ENCODE data around the gene STAMBPL1. TPM values are rescaled to one million over a fixed set of nuclear protein-coding genes. Genes with fewer than 3 reads are reported as not detected.
"Not testable (repeated sequence)": the region's sequence is repeated elsewhere in the genome, so short reads cannot be mapped to it uniquely, and the experiment has no call there.

STAMBPL1 gene
- total RNA-seq, 1 donor from 2014 or later: 1.8 TPM

DNA sequence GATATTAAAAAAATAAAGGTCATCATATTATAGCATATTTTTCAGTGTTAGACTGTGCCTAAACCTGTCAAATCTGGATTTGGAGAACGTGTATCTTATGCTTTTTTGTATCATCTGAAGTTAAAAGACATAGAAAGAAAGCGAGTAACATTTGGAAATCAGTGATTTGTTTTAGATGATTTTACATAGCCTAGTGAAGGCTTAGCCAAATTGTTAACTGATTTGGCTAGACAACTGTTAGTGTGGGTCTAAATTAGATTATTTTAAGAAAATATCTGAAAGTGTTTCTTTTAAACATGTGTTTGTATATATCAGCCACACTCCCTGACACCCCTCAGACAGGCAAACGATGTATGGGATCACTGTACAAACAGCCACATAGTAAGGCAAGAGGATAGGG is 36.9 kb downstream of the STAMBPL1 start:
- no peak for DNase-seq (ENCODE audit: low spot score)
- ATAC-seq: no peak

DNA sequence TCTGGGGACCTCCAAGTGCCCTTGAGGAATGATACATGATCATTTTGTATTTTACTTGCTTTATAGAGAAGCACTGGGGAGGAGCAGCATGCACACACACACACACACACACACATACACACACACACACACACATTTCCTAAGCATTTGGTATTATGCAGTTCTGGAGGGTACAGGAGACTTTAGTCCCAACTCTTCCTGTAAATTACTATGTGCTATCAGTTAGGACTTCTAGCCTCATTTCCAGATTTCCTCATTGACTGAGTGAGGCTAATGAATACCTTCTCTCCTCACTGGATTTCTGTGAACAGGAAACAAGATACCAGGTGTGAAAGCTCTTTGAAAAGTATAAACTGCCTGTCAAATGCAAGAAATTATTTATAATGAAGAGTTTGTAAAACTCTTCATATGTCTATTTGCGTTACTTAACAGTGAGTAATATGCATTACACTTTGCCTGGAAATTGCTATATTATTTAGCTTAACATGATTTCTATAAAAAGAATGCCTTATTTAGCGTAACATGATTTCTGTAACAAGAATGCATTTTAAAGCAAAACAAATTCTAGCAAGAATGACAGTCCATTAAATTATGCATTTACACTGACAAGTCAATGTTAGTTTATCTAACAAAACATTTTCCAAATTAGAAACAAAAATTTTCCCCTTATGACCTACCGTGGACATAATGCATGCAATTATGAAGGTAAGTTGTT is 38.3 kb downstream of the STAMBPL1 start:
- ATAC-seq (no peak), DNase-seq (ENCODE audit: low spot score) (no peak)

DNA sequence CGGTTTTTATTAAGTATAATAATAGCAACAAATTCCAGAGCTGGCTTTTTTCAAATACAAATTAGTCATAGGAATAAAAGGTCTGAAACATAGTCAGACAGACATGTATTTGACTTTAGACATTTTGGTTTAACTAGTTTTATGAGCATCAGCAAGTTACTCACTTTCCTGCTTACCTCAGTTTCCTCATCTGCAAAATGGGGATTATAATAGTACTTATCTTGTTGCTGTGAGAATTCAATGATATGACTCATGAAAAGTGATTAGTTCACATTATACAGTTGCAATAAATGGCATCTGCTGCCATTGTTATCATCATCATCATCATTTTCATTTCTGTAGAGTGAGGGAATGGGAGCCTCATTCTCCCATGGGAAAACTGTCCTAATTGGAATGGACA is 39.0 kb downstream of the STAMBPL1 start:
- no peak for ATAC-seq
- DNase-seq (ENCODE audit: low spot score): no peak

DNA sequence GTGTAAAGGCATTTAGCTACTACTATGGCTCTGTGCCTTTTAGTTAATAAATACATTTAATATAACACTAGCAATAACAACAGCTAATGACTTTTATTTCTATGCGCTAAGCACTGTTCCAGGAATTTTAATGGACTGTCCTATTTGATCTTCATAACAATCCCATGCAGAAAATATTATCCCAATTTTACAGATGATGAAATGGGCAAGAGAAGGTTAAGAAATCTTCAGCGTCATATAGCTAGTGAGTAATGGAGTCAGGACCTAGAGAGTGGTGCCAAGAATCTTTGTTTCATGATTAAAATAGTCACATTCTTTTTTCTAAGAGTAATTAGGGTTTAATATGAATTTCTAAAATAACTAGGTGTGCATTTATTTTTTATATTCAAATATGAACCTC is 40.2 kb downstream of the STAMBPL1 start:
- ATAC-seq (no peak), DNase-seq (ENCODE audit: low spot score) (no peak)

DNA sequence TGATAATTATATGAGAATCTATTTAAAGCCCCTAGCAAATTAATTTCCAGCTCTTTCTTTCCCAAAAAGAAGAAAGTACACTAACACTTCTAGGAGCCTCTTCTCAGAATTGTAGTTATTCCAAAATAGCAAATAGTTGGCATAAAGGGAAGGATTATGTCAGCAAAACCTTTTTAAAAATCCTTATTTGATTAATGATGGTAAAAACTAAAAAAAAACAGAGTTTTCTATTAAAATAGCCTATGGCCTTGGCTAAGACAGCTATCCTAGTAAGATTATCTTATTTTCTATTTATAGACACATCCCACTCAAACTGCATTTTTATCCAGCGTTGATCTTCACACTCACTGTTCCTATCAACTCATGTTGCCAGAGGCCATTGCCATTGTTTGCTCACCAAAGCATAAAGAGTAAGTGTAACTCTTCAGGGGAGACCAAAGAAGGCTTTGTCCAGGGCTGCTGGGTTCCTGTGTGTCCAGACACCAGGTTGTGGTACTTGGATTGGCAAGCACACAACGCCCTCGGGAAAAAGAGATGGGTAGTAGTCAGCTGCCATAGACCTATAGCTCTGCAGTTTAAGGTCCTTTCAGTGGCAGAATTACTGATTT is 41.0 kb downstream of the STAMBPL1 start:
- no peak for DNase-seq (ENCODE audit: low spot score)
- ATAC-seq: no peak

DNA sequence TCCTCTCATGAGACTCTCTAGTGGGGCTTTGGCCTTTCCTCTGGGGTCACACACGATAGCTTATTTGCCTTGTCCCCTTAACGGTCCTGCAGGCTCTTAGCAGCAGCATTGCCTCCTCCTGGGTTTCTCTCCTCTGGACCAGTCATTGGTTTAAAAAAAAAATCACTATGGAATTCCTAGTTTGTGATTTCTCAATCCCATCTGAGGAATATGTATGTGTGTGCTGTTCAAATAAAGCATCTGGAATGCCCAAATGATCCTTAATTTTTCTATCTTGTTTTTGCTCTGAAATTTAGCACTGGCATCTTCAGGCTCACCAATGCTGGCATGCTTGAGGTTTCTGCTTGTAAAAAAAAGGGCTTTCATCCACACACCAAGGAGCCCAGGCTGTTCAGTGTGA is 42.0 kb downstream of the STAMBPL1 start:
- DNase-seq (ENCODE audit: low spot score): no peak
- no peak for ATAC-seq

DNA sequence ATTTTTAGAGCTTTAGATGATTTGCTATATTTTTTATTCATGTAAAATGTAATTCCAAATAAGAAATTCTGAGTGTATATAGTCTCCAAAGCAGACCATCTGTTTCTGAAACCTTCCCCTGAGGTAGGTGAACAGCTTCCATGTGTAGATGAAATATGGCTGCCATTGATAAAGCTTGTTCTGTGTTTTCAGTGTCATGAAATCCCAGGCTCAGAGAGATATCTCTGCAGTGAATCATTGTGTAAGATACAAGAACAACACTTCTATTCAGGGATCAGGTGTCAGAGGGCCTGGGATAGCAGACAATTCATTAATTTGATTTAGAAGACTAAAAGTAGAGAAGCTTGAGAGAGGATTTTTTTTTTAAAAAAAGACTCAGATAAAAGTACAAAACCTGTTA is 43.5 kb downstream of the STAMBPL1 start:
- DNase-seq (ENCODE audit: low spot score): no peak
- ATAC-seq: no peak

DNA sequence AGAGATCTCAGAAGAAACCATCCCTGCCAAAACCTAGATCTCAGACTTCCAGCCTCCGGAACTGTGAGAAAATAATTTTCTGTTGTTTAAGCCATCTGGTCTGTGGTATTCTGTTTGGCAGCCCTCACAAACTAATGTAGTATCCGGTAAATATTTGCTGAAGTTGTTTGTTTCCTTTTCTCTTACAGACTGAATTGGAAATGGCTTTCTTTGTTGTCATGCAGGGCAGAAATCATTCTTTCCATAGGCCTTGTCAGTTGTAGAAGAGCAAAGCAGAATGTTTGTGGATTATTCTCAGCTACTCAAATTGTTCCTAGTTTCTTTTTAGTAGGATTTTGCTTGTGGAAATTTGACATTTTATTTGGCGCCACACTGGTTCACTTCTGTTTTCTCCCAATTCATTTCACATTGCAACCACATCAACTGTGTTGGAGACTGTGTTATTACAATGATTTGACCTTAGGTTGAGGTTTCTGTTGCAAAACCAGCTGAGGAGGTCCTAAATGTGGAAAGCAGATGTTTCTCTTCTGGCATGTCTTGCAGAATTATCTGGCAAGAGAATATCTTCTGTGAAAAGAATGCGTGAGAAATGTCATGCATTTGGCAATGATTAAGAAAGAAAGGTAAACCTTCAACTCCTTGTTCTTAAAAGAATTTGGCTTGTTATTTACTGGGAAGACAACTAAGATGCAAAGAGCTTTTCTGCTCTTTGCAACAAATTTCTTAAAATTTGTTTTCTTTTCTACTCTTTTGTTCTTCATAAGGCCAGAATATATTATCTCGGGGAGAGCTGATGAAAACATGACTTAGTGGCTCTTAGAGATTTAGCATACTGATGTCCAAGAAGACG is 46.7 kb downstream of the STAMBPL1 start:
- ATAC-seq: peak; percentile 18
- no peak for DNase-seq (ENCODE audit: low spot score)

DNA sequence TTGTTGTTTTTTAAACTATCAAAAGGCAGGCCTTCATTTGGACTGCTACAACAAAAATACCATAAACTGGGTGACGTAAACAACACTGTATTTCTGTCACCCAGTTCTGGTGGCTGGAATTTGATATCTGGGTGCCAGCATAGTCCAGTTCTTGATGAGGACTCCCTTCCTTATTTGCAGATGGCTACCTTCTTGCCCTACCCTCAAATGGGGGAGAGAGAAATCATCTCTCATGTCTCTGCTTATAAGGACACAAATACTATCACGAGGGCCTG is 47.3 kb downstream of the STAMBPL1 start:
- DNase-seq (ENCODE audit: low spot score) (no peak), ATAC-seq (no peak)

DNA sequence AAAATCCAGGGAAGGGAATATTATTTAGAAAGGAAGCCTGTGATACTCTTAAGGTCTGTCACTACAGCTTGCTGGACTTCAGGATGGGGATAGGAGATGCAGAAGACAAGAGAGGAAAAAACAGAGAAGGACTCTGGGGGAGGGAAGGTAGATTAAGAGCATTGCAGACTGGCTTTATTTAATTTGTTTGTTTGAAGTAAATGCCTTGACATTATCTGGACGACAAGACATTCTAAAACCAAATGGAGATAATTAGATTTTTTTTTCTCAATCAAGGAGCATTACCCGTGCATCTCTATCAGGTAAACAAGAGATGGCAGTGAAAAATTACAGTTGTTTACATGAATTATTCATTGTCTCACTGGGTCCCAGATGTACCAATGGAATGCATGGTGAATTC is 48.2 kb downstream of the STAMBPL1 start:
- ATAC-seq: no peak
- DNase-seq (ENCODE audit: low spot score): no peak

DNA sequence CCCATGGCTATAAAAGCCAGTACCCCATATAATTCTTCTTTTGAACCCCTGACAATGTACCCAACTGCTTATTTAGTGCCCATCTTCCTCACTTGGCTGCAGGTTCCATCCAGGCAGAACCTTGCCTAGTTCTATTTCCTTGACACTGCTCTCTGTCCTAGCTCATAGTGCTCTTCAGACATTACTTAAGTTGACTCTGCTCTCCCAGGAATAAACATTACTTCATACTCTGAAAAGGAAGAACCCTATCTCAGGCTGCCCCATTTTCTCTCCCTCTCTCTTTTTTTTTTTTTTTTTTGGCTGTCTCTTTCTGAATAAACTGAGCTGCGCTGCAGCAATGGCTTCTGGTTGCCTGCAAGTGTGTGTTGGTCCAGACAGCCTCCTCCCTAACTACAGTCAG is 51.5 kb downstream of the STAMBPL1 start:
- DNase-seq (ENCODE audit: low spot score) (no peak), ATAC-seq (no peak)

DNA sequence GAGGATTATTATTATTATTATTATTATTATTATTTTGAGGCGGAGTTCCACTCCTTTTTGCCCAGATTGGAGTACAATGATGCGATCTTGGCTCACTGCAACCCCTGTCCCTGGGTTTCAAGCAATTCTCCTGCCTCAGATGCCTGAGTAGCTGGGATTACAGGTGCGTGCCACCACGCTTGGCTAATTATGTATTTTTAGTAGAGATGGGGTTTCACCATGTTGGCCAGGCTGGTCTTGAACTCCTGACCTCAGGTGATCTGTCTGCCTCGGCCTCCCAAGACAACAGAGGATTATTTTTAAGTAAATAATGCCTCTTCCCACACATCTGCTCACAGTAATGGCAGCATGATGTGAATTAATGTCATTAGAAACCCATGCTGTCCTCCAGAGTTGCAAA is 52.0 kb downstream of the STAMBPL1 start:
- ATAC-seq; DNase-seq (ENCODE audit: low spot score): not testable (repeated sequence)

DNA sequence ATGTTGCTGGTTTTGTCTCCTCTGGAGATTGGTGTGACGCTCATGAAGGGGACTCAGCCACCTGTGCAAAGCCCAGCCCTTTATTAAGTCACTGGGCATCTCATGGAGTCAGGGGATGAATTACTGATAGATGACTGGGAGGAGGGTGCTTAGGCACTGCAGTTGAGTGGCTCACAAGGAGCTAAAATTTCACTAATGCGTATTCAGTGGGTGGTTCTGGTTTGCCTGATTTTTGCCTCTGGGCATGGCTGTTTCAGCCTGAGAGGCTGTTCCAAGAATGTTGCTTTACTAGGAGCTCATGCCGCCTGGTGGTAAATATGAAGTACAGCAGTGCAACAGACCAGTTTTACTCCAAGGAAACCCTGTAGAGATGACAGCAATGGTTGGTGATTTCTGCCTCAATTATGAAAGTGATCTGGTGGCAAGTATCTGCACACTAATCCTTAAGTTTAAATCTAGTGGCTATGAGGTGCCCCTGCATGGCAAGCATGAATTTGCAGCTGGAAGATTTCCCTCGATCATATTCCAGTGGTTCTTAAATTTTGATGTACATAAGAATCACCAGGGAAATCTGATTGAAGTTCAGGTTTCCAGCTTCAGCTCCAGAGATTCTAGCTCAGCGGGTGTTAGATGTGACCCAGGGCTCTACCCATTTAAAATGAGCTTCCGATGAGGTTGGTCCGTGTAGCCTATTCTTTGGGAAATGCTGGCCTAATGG is 52.7 kb downstream of the STAMBPL1 start:
- DNase-seq (ENCODE audit: low spot score): no peak
- peak; percentile 75 for ATAC-seq

DNA sequence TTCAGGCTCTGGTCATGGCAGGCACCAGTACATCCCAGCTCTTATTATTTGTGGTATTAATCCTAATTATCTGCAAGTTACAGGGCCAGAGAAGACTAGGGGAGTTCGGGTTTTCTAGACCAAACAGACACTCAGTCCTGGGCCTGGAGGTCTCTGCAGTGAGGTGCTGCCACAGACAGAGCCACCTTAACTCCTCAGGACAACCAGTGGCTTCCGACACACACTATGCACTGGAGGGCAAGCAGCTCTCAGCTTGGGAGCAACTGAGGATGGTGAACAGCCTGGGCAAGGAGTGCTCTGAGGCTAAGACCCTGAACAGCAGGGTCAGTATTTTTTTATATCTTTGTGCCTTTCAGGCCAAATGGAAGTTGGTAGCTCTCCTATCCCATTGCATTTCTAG is 53.5 kb downstream of the STAMBPL1 start:
- DNase-seq (ENCODE audit: low spot score): no peak
- ATAC-seq: no peak

DNA sequence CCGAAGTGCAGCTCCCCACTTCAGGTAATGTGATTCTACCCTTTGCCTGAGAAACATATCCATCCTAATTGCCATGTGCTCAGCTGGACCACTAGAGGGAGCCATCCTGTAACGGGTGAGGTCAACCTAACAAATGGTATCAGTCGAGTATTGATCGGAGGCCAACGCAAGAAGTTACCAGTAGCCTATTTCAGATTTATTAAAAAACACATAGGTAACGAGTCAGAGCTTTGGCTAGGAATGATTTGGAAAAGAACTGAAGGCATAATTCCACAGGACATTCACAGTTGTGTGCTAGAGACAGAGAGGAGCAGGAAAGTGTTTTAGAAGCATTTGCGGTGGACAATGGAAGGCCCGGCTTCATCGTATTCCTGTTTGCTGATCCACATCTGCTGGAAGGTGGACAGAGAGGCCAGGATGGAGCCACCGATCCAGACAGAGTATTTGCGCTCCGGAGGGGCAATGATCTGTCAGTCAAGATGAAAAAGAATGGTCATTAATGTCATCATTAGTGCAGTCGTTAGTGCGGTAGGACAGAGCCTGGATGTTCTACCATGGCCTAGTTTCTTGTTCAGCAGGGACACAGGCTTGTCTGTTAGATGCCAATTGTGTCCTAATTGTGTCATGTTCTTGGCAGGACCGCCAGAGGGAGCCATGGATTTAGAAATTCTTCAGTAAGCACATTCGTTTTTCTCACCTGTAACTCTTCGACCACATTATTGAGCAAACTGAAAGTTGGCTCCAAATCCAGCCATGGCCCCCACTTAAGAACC is 55.0 kb downstream of the STAMBPL1 start:
- DNase-seq (ENCODE audit: low spot score) (peak; percentile 83), ATAC-seq (peak; percentile 92)

DNA sequence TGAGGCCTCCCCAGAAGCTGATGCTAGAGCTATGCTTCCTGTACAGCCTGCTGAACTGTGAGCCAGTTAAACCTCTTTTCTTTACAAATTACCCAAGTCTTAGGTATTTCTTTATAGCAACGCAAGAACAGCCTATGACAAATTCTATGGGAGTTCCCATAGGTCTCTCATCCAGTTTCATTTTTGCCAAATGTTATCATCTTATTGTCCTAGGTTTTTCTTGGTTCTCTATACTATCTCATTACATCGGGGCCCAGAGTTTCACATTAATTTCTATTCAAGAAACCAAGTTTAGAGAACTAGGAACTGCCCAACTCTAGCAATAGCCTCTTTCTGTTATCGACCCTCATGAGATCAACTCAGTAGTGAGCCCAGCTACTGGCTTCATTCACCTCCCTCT is 56.6 kb downstream of the STAMBPL1 start:
- DNase-seq (ENCODE audit: low spot score): no peak

DNA sequence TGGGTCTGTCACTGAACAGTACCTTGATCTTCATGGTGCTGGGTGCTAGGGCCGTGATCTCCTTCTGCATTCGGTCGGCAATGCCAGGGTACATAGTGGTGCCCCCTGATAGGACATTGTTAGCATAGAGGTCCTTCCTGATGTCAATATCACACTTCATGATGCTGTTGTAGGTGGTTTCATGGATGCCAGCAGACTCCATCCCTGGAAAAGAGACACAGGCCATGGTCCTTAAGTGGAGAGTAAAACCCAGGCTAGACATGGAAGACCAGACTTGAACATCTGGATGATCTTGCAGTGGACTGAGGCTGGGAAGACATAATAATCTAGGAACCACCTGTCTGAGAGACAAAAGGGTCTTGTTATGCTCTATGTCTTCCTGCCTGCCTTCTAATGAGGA is 58.0 kb downstream of the STAMBPL1 start:
- ATAC-seq (no peak), DNase-seq (ENCODE audit: low spot score) (no peak)

More for the DNA sequence above, 56.6 kb downstream of the STAMBPL1 start:
- no peak for ATAC-seq

DNA sequence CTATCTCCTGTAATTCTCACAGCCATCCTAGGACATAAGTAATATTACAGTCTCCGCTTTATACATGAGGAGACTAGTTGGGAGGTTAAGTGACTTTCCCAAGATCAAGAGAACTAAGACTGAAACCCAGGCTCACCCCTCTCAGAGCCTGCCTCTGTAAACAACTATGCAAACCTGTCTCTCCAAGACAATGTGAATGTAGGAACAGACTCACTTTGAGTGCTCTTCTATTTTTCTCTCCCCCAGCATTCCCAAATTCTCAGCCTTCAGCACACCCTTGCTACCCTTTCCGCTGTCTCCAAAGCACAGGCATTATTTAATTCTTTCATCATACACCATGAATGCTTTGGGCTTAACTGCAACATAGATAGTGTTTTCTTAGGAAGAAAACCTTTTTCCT is 58.9 kb downstream of the STAMBPL1 start:
- DNase-seq (ENCODE audit: low spot score) (no peak), ATAC-seq (no peak)

DNA sequence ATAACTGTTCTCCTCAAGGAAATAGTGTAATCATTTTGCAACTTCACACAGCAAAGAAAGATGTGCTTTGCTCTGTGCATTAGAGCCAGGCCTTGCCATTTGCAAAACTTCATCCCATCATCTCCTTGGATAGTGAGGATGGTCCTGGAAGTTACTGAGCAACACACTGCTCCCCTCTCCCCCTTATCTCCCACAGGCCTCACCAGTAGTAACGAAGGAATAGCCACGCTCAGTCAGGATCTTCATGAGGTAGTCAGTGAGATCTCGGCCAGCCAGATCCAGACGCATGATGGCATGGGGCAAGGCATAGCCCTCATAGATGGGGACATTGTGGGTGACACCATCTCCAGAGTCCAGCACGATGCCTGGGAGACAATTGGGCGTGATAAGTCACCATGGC is 61.0 kb downstream of the STAMBPL1 start:
- ATAC-seq: no peak
- DNase-seq (ENCODE audit: low spot score): no peak

DNA sequence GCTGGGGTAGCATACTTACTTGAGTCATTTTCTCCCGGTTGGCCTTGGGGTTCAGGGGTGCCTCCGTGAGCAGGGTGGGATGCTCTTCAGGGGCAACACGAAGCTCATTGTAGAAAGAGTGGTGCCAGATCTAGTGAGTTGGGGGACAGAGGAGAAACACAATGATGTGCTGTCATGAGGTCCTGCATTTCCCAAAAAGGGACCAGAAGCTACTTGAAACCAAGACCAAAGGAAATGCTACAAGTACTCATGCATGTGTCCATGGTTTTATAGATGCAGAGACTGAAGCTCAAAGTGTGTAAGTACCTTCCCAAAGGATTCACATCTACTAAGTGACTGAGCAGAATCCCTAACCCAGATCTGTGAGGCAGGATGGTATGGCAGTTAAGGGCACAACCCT is 63.7 kb downstream of the STAMBPL1 start:
- ATAC-seq (no peak), DNase-seq (ENCODE audit: low spot score) (no peak)

DNA sequence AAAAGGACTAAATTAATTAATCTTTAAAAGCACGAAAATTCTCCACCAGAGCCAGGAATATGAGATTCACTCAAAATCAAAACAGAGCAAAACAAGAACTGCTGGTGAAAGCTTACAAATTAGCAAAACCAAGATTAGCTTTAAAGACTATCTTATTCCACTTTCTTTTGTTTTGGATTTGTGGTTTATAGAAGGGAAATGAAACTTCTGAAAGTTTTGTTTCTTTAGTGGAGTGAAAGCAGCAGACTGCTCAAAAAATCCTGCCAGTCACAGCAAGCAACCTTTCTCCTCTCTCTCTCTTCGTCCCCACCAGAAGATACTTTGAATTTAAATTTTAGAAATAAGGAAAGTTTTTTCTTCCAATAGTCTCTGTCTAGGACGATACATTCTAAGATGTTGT is 64.8 kb downstream of the STAMBPL1 start:
- DNase-seq (ENCODE audit: low spot score) (no peak), ATAC-seq (no peak)
